ENCODE data around the gene SLC7A6OS.

The SLC7A6OS gene

DNA sequence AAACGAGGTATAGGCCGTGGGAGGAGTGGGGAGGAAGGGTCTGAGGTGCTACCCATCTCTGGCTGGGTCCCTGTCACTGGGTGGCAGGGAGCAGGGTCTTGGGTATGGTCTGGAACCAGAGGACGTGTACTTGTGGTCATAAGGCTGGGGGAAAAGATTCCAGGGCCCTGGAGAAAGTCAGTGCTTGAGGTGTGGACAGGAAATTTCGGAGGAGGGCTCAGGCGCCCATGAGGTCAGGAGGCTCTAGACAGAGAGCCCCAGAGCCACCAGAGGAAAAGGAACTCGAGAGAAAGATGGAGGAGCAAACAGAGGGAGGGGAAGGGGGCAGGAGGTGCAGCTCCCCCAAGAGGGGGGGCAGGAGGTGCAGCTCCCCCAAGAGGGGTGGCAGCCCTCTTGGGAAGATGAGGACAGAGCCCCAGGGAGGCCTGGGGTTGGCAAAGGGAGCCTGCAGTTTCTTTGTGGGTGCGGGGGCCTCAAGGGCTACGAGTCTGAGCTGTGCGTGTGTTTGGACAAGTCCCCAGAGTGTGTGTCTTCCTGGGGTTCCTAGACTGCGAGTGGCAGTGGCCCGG, 47.1 kb downstream of the SLC7A6OS start:
- Histone ChIP-seq H2AFZ (ENCODE audit: low read depth, low read length) (peak overlapping the region; percentile 70), H3K4me1 (ENCODE audit: insufficient read depth, low read length) (peaks cover 7% of the 10 kb centered on the region), H3K27me3 (ENCODE audit: insufficient read depth, low read length) (no peaks in the 10 kb centered on the region), H3K9me3 (ENCODE audit: low read length) (no peaks in the 10 kb centered on the region), H3K36me3 (ENCODE audit: insufficient read depth, low read length) (peaks cover 11% of the 10 kb centered on the region), H3K4me3 (ENCODE audit: low read length) (peak overlapping the region; percentile 63)

DNA sequence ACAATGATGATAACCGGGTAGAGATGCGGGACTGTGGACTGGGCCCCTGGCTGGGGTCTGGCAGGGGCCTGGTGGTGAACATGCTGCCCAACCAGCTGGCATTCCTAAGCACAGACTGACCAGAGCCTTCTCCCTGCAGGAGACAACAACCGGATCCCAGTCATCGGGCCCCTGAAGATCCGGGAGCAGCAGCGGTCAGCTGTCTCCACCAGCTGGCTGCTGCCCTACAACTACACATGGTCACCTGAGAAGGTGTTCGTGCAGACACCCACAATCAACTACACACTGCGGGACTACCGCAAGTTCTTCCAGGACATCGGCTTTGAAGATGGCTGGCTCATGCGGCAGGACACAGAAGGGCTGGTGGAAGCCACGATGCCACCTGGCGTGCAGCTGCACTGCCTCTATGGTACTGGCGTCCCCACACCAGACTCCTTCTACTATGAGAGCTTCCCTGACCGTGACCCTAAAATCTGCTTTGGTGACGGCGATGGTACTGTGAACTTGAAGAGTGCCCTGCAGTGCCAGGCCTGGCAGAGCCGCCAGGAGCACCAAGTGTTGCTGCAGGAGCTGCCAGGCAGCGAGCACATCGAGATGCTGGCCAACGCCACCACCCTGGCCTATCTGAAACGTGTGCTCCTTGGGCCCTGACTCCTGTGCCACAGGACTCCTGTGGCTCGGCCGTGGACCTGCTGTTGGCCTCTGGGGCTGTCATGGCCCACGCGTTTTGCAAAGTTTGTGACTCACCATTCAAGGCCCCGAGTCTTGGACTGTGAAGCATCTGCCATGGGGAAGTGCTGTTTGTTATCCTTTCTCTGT, 51.5 kb downstream of the SLC7A6OS start:
- Histone ChIP-seq H3K4me1 (ENCODE audit: insufficient read depth, low read length) (no peaks in the 10 kb centered on the region), H3K9me3 (ENCODE audit: low read length) (no peaks in the 10 kb centered on the region), H3K36me3 (ENCODE audit: insufficient read depth, low read length) (peaks cover 23% of the 10 kb centered on the region), H3K4me3 (ENCODE audit: low read length) (no peak overlapping the region), H2AFZ (ENCODE audit: low read depth, low read length) (no peak overlapping the region), H3K27me3 (ENCODE audit: insufficient read depth, low read length) (no peaks in the 10 kb centered on the region)

DNA sequence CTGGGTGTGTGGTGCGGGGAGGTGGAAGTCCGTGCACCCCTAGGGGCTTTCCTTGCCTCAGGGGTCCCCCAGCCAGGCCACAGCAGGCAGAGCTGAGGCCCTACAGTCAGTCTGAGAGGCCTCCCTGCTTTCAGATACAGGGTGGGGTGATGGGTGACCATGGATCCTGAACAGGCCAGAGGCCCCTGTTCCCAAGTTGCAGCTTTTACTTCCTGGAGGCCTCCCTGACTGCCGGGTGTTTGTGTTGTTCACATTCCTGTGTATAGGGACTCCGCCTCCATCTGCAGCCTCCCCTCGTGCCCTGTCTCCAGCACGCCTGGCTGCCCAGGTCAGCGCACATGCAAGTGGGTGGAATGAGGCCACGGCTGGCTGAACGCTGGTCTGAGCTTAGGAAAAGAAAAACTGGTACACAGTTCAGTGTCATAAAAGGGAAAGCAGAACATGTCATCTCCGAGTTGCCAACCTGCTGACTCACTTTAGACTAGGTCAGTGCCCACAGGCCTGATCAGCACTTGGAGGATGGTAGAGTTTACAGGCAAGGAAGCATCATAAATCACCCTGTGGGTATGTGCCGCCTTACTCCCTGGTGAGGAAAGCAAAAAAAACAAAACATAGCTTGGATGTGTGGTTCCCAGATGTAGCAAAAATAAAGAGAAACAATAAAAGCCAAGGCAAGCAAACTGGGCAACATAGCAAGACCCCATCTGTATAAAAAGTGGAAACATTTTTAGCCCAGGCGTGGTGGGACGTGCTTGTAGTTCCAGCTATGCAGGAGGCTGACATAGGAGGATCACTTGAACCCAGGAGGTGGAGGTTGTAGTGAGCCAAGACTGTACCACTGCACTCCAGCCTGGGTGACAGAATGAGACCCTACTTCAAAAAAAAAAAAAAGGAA, 52.6 kb downstream of the SLC7A6OS start:
- Histone ChIP-seq H3K4me3 (ENCODE audit: low read length) (no peak overlapping the region), H3K4me1 (ENCODE audit: insufficient read depth, low read length) (no peaks in the 10 kb centered on the region), H3K27me3 (ENCODE audit: insufficient read depth, low read length) (no peaks in the 10 kb centered on the region), H3K36me3 (ENCODE audit: insufficient read depth, low read length) (peaks cover 28% of the 10 kb centered on the region), H2AFZ (ENCODE audit: low read depth, low read length) (no peak overlapping the region), H3K9me3 (ENCODE audit: low read length) (no peaks in the 10 kb centered on the region)

- Histone ChIP-seq H3K9me3 (ENCODE audit: low read length) (no peaks in the 10 kb centered on the region), H3K4me3 (ENCODE audit: low read length) (no peak overlapping the region), H3K27me3 (ENCODE audit: insufficient read depth, low read length) (no peaks in the 10 kb centered on the region), H2AFZ (ENCODE audit: low read depth, low read length) (no peak overlapping the region), H3K4me1 (ENCODE audit: insufficient read depth, low read length) (no peaks in the 10 kb centered on the region), H3K36me3 (ENCODE audit: insufficient read depth, low read length) (peaks cover 30% of the 10 kb centered on the region)
Observed at GRCh38 chr16:68257251-68257905, 53.4 kb downstream of the SLC7A6OS start.

DNA sequence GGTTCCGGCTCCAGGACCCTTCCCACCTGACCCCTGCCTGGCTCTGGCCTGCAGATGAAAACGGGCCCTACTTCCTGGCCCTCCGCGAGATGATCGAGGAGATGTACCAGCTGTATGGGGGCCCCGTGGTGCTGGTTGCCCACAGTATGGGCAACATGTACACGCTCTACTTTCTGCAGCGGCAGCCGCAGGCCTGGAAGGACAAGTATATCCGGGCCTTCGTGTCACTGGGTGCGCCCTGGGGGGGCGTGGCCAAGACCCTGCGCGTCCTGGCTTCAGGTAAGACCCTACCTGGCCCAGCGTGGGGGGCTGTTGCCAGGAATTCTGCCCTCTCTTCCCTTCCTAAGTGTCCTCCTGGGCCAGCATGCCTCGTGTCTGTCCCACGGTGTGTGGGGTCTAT, 55.0 kb downstream of the SLC7A6OS start:
- H3K9me3 ChIP-seq (ENCODE audit: low read length): no peaks in the 10 kb centered on the region
- no peaks in the 10 kb centered on the region for H3K27me3 ChIP-seq (ENCODE audit: insufficient read depth, low read length)
- H3K36me3 ChIP-seq (ENCODE audit: insufficient read depth, low read length): peaks cover 30% of the 10 kb centered on the region
- no peaks in the 10 kb centered on the region for H3K4me1 ChIP-seq (ENCODE audit: insufficient read depth, low read length)
- no peak overlapping the region for H2AFZ ChIP-seq (ENCODE audit: low read depth, low read length)
- no peak overlapping the region for H3K4me3 ChIP-seq (ENCODE audit: low read length)

- no peaks in the 10 kb centered on the region for H3K4me1 ChIP-seq (ENCODE audit: insufficient read depth, low read length)
- peaks cover 23% of the 10 kb centered on the region for H3K36me3 ChIP-seq (ENCODE audit: insufficient read depth, low read length)
- no peaks in the 10 kb centered on the region for H3K27me3 ChIP-seq (ENCODE audit: insufficient read depth, low read length)
- H2AFZ ChIP-seq (ENCODE audit: low read depth, low read length): no peak overlapping the region
- H3K4me3 ChIP-seq (ENCODE audit: low read length): no peak overlapping the region
- H3K9me3 ChIP-seq (ENCODE audit: low read length): no peaks in the 10 kb centered on the region
Observed at GRCh38 chr16:68253721-68254120, 57.0 kb downstream of the SLC7A6OS start.

DNA sequence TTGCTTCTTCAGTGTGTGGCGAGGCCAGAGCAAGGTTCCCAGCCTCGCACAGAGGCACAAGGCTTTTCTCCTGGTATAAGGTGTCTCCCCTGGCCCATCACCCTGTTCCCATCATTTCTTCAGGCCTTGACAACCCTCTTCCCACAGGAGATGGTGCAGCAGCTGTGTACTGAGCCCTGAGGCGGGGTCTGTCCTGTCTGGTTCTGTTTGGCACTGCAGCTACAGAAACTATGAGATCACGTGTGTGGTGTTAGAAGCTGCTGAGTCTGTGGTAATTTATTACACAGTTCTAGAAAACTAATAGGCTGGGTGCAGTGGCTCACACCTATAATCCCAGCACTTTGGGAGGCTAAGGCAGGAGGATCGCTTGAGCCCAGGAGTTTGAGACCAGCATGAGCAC, 58.4 kb downstream of the SLC7A6OS start:
- Histone ChIP-seq H3K9me3 (ENCODE audit: low read length) (no peaks in the 10 kb centered on the region), H3K27me3 (ENCODE audit: insufficient read depth, low read length) (no peaks in the 10 kb centered on the region), H3K36me3 (ENCODE audit: insufficient read depth, low read length) (peaks cover 23% of the 10 kb centered on the region), H2AFZ (ENCODE audit: low read depth, low read length) (no peak overlapping the region), H3K4me1 (ENCODE audit: insufficient read depth, low read length) (no peaks in the 10 kb centered on the region), H3K4me3 (ENCODE audit: low read length) (no peak overlapping the region)

- no peaks in the 10 kb centered on the region for H3K4me1 ChIP-seq (ENCODE audit: insufficient read depth, low read length)
- H3K9me3 ChIP-seq (ENCODE audit: low read length): no peaks in the 10 kb centered on the region
- no peak overlapping the region for H3K4me3 ChIP-seq (ENCODE audit: low read length)
- no peaks in the 10 kb centered on the region for H3K27me3 ChIP-seq (ENCODE audit: insufficient read depth, low read length)
- peaks cover 23% of the 10 kb centered on the region for H3K36me3 ChIP-seq (ENCODE audit: insufficient read depth, low read length)
- no peak overlapping the region for H2AFZ ChIP-seq (ENCODE audit: low read depth, low read length)
Observed at GRCh38 chr16:68251832-68252231, 58.9 kb downstream of the SLC7A6OS start.

GRCh38 chr16:68250951-68251350, 59.8 kb downstream of the SLC7A6OS start:
- Histone ChIP-seq H3K27me3 (ENCODE audit: insufficient read depth, low read length) (no peaks in the 10 kb centered on the region), H3K4me3 (ENCODE audit: low read length) (no peak overlapping the region)

DNA sequence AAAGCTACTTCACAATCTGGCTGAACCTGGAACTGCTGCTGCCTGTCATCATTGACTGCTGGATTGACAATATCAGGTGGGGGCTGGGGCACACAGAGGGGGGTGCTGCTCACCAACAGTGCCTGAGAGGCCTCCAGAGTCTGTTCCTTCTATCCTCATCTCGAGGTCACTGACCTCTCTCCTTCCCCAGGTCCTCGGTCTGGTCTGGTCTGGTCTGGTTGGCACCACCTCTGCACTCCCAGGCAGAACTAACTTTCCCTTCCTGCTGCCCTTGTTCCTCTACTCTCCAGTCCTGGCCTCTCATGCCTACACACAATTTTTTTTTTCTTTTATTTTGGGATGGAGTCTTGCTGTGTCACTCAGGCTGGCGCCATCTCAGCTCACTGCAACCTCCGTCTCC, 61.4 kb downstream of the SLC7A6OS start:
- Histone ChIP-seq H3K9me3 (ENCODE audit: low read length) (no peaks in the 10 kb centered on the region), H2AFZ (ENCODE audit: low read depth, low read length) (no peak overlapping the region), H3K4me1 (ENCODE audit: insufficient read depth, low read length) (peaks cover 8% of the 10 kb centered on the region), H3K4me3 (ENCODE audit: low read length) (no peak overlapping the region), H3K27me3 (ENCODE audit: insufficient read depth, low read length) (no peaks in the 10 kb centered on the region), H3K36me3 (ENCODE audit: insufficient read depth, low read length) (peaks cover 11% of the 10 kb centered on the region)

More at GRCh38 chr16:68250951-68251350, 59.8 kb downstream of the SLC7A6OS start:
- Histone ChIP-seq H3K4me1 (ENCODE audit: insufficient read depth, low read length) (peaks cover 3% of the 10 kb centered on the region), H3K9me3 (ENCODE audit: low read length) (no peaks in the 10 kb centered on the region), H2AFZ (ENCODE audit: low read depth, low read length) (no peak overlapping the region), H3K36me3 (ENCODE audit: insufficient read depth, low read length) (peaks cover 23% of the 10 kb centered on the region)
